ENCODE data around the gene OTUD1.

Gene OTUD1

GRCh38 chr10:23421397-23421796 lies 17.5 kb upstream of the OTUD1 start:
- no peak for DNase-seq (ENCODE audit: low read depth in 2 of 2)

GRCh38 chr10:23422003-23422411 lies 16.9 kb upstream of the OTUD1 start:
- no peak for DNase-seq (ENCODE audit: low read depth in 2 of 2)

- no peak for DNase-seq (ENCODE audit: low read depth in 2 of 2)
Measured at GRCh38 chr10:23432166-23432565, 6.7 kb upstream of the OTUD1 start.

GRCh38 chr10:23432639-23433038 lies 6.2 kb upstream of the OTUD1 start:
- DNase-seq (ENCODE audit: low read depth in 2 of 2): no peak

GRCh38 chr10:23433701-23434100 lies 5.2 kb upstream of the OTUD1 start:
- no peak for DNase-seq (ENCODE audit: low read depth in 2 of 2)

GRCh38 chr10:23435378-23435777 lies 3.5 kb upstream of the OTUD1 start:
- DNase-seq (ENCODE audit: low read depth in 2 of 2): no peak

GRCh38 chr10:23436983-23437382 lies 1.9 kb upstream of the OTUD1 start:
- DNase-seq (ENCODE audit: low read depth in 2 of 2): no peak

- DNase-seq (ENCODE audit: low read depth in 2 of 2): no peak
Measured at GRCh38 chr10:23437963-23438546, 820 bp upstream of the OTUD1 start.

- DNase-seq (ENCODE audit: low read depth in 2 of 2): no peak
Measured at GRCh38 chr10:23439452-23439960, 631 bp downstream of the OTUD1 start.

- peak in 1 of 2 donors; percentile 26 for DNase-seq (ENCODE audit: low read depth in 2 of 2)
Measured at GRCh38 chr10:23439961-23440889, 1.4 kb downstream of the OTUD1 start.

- no peak for DNase-seq (ENCODE audit: low read depth in 2 of 2)
Measured at GRCh38 chr10:23441251-23441650, 2.4 kb downstream of the OTUD1 start.

GRCh38 chr10:23442936-23443335 lies 4.1 kb downstream of the OTUD1 start:
- DNase-seq (ENCODE audit: low read depth in 2 of 2): no peak

- no peak for DNase-seq (ENCODE audit: low read depth in 2 of 2)
Measured at GRCh38 chr10:23445591-23445990, 6.7 kb downstream of the OTUD1 start.

- no peak for DNase-seq (ENCODE audit: low read depth in 2 of 2)
Measured at GRCh38 chr10:23448323-23448722, 9.4 kb downstream of the OTUD1 start.

- DNase-seq (ENCODE audit: low read depth in 2 of 2): no peak
Measured at GRCh38 chr10:23448802-23449570, 10.1 kb downstream of the OTUD1 start.

- no peak for DNase-seq (ENCODE audit: low read depth in 2 of 2)
Measured at GRCh38 chr10:23452033-23452655, 13.3 kb downstream of the OTUD1 start.

- no peak for DNase-seq (ENCODE audit: low read depth in 2 of 2)
Measured at GRCh38 chr10:23453465-23453864, 14.6 kb downstream of the OTUD1 start.

GRCh38 chr10:23457632-23458417 lies 18.9 kb downstream of the OTUD1 start:
- no peak for DNase-seq (ENCODE audit: low read depth in 2 of 2)

GRCh38 chr10:23459308-23459939 lies 20.5 kb downstream of the OTUD1 start:
- DNase-seq (ENCODE audit: low read depth in 2 of 2): no peak

- no peak for DNase-seq (ENCODE audit: low read depth in 2 of 2)
Measured at GRCh38 chr10:23461557-23461956, 22.7 kb downstream of the OTUD1 start.

Measured in stimulated activated CD4-positive, alpha-beta T cell treated with anti-CD3 and anti-CD28 coated beads, Interleukin-4, amount 100 ng/mL, for 48 hours (primary cell).